Immature natural killer cell (primary cell): ENCODE results near the gene C3orf33. TPM values are rescaled to one million over a fixed set of nuclear protein-coding genes. Genes with fewer than 3 reads are reported as not detected.

Experiments
- DNase-seq, 3 donors: peaks; one replicate each; pipeline ENCODE4 v3.0.0; 2022; ENCODE audit warnings: mixed read lengths in 1 of 3
- H3K27ac Mint-ChIP-seq, 6 donors: one replicate each; pipeline ENCODE4 v1.8.0; 2020; ENCODE audit warnings: mixed read lengths in 6 of 6, mild to moderate bottlenecking in 5 of 6, inconsistent platforms in 4 of 6, moderate library complexity in 3 of 6
- H3K27me3 Mint-ChIP-seq, 3 donors: one replicate each; pipeline ENCODE4 v1.8.0; 2020 to 2021; ENCODE audit warnings: low read depth in 3 of 3, mild to moderate bottlenecking in 3 of 3, mixed read lengths in 3 of 3, moderate library complexity in 3 of 3, inconsistent platforms in 1 of 3
- H3K36me3 Mint-ChIP-seq, 3 donors: one replicate each; pipeline ENCODE4 v1.8.0; 2020; ENCODE audit warnings: mixed read lengths in 3 of 3, inconsistent platforms in 2 of 3, mild to moderate bottlenecking in 2 of 3
- H3K4me1 Mint-ChIP-seq, 2 donors: one replicate each; pipeline ENCODE4 v1.8.0; 2020; ENCODE audit warnings: inconsistent platforms in 2 of 2, mild to moderate bottlenecking in 2 of 2, mixed read lengths in 2 of 2, moderate library complexity in 1 of 2
- H3K4me3 Mint-ChIP-seq, 5 donors: one replicate each; pipeline ENCODE4 v1.8.0; 2020; ENCODE audit warnings: mild to moderate bottlenecking in 5 of 5, mixed read lengths in 5 of 5, inconsistent platforms in 3 of 5, moderate library complexity in 3 of 5
- H3K9me3 Mint-ChIP-seq, 6 donors: one replicate each; pipeline ENCODE4 v1.8.0; 2020; ENCODE audit warnings: mild to moderate bottlenecking in 6 of 6, mixed read lengths in 6 of 6, inconsistent platforms in 4 of 6, moderate library complexity in 3 of 6
- polyA plus RNA-seq, 3 donors: library from polyadenylated mRNA; unstranded; fragments of 300-500 nt; fragmentation: Illumina TruSeq; gene quantifications; one replicate each; pipeline ENCODE4 v1.2.3, GENCODE V29; 2021

The C3orf33 gene
- polyA plus RNA-seq, 3 donors from 2014 or later, result 1.2 to 3.2 (median 2.2) TPM

DNA sequence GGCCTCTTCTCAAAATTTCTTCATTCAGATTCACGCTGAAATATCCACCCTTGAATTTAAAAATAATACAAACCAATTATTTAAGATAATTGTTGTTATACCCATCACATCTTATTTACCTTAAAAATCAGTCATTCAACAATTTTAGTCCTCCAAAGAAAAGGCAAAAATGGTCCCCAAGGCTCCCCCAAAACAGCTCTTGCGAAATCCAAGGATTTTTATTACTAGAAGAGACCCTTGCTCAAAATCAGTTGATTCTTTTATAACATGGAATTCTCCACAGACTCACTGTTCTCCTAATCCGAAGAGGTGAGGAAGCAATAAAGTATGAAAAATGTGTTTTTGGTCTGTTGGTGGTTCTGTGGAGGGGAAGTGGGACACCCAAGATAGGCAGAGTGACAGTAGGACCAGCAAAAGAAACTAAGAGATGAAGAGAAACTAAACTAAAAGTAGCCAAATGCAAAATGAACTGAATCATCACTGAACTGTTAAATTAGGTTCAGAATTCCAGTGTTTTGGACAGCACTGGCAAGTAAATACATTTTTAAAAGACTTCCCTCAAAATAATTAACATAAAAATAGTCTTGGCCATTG, 42.1 kb downstream of the C3orf33 start:
- no peak overlapping the region for H3K27ac Mint-ChIP-seq
- no peaks in the 10 kb centered on the region for H3K27me3 Mint-ChIP-seq
- H3K36me3 Mint-ChIP-seq, result peaks cover 10 to 13% (median 12%) of the 10 kb centered on the region in 3 donors
- H3K4me1 Mint-ChIP-seq, result no peaks in the 10 kb centered on the region
- DNase-seq, result no peak
- H3K9me3 Mint-ChIP-seq, result no peaks in the 10 kb centered on the region
- H3K4me3 Mint-ChIP-seq, result no peak overlapping the region

DNA sequence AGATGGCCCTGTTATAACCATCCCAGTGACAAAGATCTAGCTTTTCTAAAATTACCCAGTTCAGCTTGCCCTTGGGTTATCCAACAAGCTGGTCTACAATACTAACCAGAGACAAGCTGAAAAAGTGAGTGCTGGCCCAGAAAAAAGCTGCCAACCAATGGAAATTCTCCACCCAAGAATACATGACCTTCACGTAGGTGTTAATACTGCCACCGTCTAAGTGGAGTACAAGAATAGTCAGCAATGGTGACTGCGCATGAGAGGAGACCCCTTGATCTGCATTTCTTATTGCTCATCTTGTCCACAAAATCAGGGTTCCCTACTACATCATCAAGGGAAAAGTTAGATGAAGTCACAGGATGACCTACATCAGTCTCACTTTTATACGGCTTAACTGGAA, 45.4 kb downstream of the C3orf33 start:
- H3K9me3 Mint-ChIP-seq, result no peaks in the 10 kb centered on the region
- peaks cover 10 to 18% (median 18%) of the 10 kb centered on the region in 3 donors for H3K36me3 Mint-ChIP-seq
- H3K27ac Mint-ChIP-seq, result no peak overlapping the region
- H3K4me1 Mint-ChIP-seq, result no peaks in the 10 kb centered on the region
- no peak for DNase-seq
- H3K27me3 Mint-ChIP-seq, result peaks cover 0 to 2% (median 0%) of the 10 kb centered on the region in 3 donors
- no peak overlapping the region for H3K4me3 Mint-ChIP-seq

GRCh38 chr3:155757577-155757976, 48.5 kb downstream of the C3orf33 start:
- Mint-ChIP-seq H3K4me3 (no peak overlapping the region), H3K4me1 (no peaks in the 10 kb centered on the region), H3K36me3 (peaks cover 5 to 10% (median 9%) of the 10 kb centered on the region in 3 donors), H3K27ac (no peak overlapping the region), H3K9me3 (no peaks in the 10 kb centered on the region), H3K27me3 (peaks cover 0 to 2% (median 0%) of the 10 kb centered on the region in 3 donors)
- no peak for DNase-seq

DNA sequence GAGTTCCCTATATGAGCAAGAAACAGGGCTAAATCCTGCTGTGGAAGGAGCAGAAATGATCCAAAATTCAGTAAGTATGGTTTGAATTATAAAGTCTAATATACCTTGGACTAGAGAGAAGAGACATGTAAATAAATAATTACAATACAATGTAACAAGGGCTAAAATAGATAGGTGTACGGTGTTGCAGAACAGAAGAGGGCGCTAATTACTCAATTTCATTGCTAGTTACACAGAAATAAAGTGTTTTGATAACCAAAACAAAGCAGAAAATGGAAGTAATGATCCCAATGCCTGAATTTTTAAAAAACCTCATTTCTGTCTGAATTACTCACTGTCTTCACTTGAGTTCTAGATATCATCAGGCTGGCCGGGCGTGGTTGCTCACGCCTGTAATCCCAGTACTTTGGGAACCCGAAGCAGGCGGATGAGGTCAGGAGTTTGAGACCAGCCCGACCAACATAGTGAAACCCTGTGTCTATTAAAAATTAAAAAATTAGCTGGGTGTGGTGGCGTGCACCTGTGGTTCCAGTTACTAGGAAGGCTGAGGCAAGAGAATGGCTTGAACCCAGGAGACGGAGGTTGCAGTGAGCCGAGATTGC, 52.9 kb downstream of the C3orf33 start:
- Mint-ChIP-seq H3K27ac (no peak overlapping the region), H3K4me3 (no peak overlapping the region), H3K9me3 (no peaks in the 10 kb centered on the region), H3K27me3 (peaks cover 0 to 2% (median 0%) of the 10 kb centered on the region in 3 donors), H3K4me1 (no peaks in the 10 kb centered on the region), H3K36me3 (no peaks in the 10 kb centered on the region)
- peak in 1 of 3 donors; percentile 4 for DNase-seq

DNA sequence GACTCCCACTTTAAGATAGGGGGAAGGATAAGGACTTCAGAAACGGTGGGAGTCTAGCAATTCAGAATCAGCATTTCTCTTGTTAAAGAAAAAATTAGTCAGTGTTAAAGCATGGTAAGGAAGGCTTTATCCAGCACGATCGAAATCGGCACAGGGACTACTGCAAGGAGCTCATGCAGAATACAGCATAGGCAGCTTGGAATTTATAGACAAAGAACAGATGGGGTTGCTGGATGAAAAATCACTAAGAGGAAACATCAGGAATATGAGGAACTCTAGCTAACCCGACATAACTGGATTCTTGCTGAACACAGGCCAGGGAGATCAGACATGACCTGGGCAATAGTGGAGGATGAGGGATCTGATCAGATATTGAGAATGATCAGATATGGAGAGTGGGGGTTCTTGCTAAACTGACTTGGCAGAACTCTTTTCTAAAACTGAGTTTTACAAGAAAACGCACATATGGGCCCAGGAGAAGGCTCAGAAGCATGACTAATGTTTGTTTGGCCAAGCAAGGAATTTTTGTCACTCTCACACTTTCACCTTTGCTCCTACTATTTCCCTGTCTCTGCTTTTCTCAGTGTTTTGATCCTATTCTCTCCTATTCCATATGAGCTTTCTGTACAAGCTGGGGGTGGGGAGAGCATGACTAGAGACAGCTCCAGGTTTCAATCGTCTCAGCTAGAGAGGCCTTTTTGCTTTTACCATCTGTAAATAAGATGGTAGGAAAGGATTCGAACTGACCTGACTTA, 57.3 kb downstream of the C3orf33 start:
- Mint-ChIP-seq H3K4me1 (peaks cover 15 to 25% of the 10 kb centered on the region in 2 donors), H3K4me3 (no peak overlapping the region), H3K27me3 (peaks cover 7 to 30% (median 10%) of the 10 kb centered on the region in 3 donors), H3K36me3 (no peaks in the 10 kb centered on the region), H3K27ac (no peak overlapping the region), H3K9me3 (no peaks in the 10 kb centered on the region)
- DNase-seq, result no peak

DNA sequence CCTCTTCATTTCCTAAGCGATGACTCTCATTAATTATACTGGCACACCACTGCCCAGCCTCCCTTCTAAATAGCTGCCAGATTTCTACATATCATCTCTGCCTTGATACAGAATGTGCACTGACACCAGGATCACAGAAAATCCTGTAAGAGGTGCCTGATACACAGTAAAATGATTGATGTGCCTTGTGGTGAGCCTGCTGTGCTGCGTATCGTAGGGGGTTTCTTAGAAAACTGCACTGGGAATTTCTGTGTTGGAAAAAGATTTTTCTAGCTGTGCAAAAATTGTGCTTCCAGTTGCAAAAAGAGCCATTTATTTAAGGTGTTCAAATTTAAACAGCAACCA, 58.2 kb downstream of the C3orf33 start:
- Mint-ChIP-seq H3K4me3 (no peak overlapping the region), H3K27ac (no peak overlapping the region), H3K27me3 (peaks cover 7 to 35% (median 14%) of the 10 kb centered on the region in 3 donors), H3K9me3 (no peaks in the 10 kb centered on the region), H3K36me3 (no peaks in the 10 kb centered on the region), H3K4me1 (peaks cover 18 to 28% of the 10 kb centered on the region in 2 donors)
- DNase-seq, result no peak

GRCh38 chr3:155747286-155747945, 58.7 kb downstream of the C3orf33 start:
- H3K9me3 Mint-ChIP-seq, result no peaks in the 10 kb centered on the region
- DNase-seq, result no peak
- H3K4me3 Mint-ChIP-seq, result no peak overlapping the region
- H3K27ac Mint-ChIP-seq, result no peak overlapping the region
- H3K27me3 Mint-ChIP-seq, result peaks cover 7 to 40% (median 19%) of the 10 kb centered on the region in 3 donors
- peaks cover 18 to 28% of the 10 kb centered on the region in 2 donors for H3K4me1 Mint-ChIP-seq
- no peaks in the 10 kb centered on the region for H3K36me3 Mint-ChIP-seq

DNA sequence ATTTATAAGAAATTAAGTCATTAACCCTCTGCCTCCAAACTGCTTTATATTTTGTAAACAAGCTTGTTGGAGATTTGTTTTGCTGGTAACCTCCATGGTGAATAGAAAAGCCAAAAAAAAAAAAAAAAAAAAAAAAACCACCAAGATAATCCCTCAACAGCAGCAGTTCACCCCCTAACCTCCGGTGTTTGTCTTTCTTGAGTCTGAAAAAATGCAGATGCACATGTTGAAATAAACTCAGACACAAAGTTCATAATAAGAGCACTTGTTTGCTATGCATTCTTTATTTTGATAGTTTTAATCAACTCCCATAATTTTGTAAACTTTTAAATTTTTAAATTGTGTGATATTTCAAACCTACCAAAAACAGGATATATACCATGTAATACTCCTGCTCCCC, 59.4 kb downstream of the C3orf33 start:
- H3K27ac Mint-ChIP-seq, result no peak overlapping the region
- H3K4me1 Mint-ChIP-seq, result peaks cover 18 to 28% of the 10 kb centered on the region in 2 donors
- no peak for DNase-seq
- H3K4me3 Mint-ChIP-seq, result no peak overlapping the region
- no peaks in the 10 kb centered on the region for H3K36me3 Mint-ChIP-seq
- H3K9me3 Mint-ChIP-seq, result no peaks in the 10 kb centered on the region
- H3K27me3 Mint-ChIP-seq, result peaks cover 7 to 42% (median 19%) of the 10 kb centered on the region in 3 donors

- no peak for DNase-seq
- peaks cover 11 to 42% (median 19%) of the 10 kb centered on the region in 3 donors for H3K27me3 Mint-ChIP-seq
- H3K36me3 Mint-ChIP-seq, result no peaks in the 10 kb centered on the region
- peak overlapping the region in 1 of 6 donors; percentile 23 for H3K27ac Mint-ChIP-seq
- no peaks in the 10 kb centered on the region for H3K9me3 Mint-ChIP-seq
- peaks cover 18 to 28% of the 10 kb centered on the region in 2 donors for H3K4me1 Mint-ChIP-seq
- peak overlapping the region; percentile 53 to 90 (median 85) for H3K4me3 Mint-ChIP-seq
Measured at GRCh38 chr3:155745795-155746550, 60.1 kb downstream of the C3orf33 start.

- Mint-ChIP-seq H3K36me3 (no peaks in the 10 kb centered on the region), H3K27ac (peak within 1 kb of the TSS in 2 of 6 donors; percentile 23 to 30), H3K4me1 (peaks cover 18 to 28% of the 10 kb centered on the region in 2 donors), H3K4me3 (peak within 1 kb of the TSS; percentile 76 to 90 (median 85)), H3K27me3 (peaks cover 13 to 48% (median 20%) of the 10 kb centered on the region in 3 donors), H3K9me3 (no peaks in the 10 kb centered on the region)
- peak in 2 of 3 donors; percentile 12 to 16 for DNase-seq
Measured at GRCh38 chr3:155744626-155745324, 61.3 kb downstream of the C3orf33 start, which contains the start of gene PLCH1. PLCH1 (minus strand) TSS chr3:155745071; CDS start chr3:155704224, 40,847 bp downstream.

DNA sequence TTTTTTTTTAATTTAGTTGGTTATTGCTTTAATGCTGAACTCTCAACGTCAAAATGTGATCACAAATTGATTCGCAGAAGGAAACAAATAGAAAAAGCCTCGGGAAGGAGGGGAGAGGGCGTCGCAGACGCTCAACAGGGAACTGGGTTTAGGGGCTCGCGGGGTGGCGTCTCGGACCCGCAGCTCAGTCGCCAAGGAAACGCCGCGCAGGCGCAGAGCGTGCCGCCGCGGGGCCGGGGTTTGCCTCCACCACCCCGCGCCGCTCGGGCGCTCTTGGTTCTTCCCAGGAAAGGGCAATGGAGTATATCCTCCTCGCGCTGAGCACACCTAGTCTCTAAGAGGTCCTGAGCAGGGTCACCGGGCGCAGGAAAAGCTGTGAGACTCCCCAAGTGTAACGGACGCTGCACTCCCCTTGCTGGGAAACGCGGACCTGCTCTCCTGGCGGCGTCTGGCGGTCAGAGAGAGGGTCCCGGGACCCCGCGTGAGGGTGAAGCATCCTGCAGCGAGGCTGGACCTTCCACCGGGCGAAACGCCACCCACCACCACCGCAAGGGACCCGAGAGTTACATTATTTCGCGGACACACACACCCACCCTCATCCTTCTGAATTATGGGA, 62.0 kb downstream of the C3orf33 start:
- H3K36me3 Mint-ChIP-seq, result no peaks in the 10 kb centered on the region
- peak in 1 of 3 donors; percentile 7 for DNase-seq
- peak overlapping the region in 1 of 6 donors; percentile 30 for H3K27ac Mint-ChIP-seq
- no peaks in the 10 kb centered on the region for H3K9me3 Mint-ChIP-seq
- H3K4me1 Mint-ChIP-seq, result peaks cover 18 to 28% of the 10 kb centered on the region in 2 donors
- H3K4me3 Mint-ChIP-seq, result peak overlapping the region; percentile 76 to 90 (median 85)
- H3K27me3 Mint-ChIP-seq, result peaks cover 13 to 48% (median 20%) of the 10 kb centered on the region in 3 donors

- peaks cover 13 to 48% (median 19%) of the 10 kb centered on the region in 3 donors for H3K27me3 Mint-ChIP-seq
- H3K27ac Mint-ChIP-seq, result no peak overlapping the region
- no peaks in the 10 kb centered on the region for H3K36me3 Mint-ChIP-seq
- DNase-seq, result no peak
- no peaks in the 10 kb centered on the region for H3K9me3 Mint-ChIP-seq
- peaks cover 18 to 28% of the 10 kb centered on the region in 2 donors for H3K4me1 Mint-ChIP-seq
- H3K4me3 Mint-ChIP-seq, result peak overlapping the region; percentile 73 to 90 (median 85)
Measured at GRCh38 chr3:155743606-155744005, 62.5 kb downstream of the C3orf33 start.
